GM19099 (cell line): Measurements from ENCODE around the gene NOS2.

Source experiments
- POLR2A ChIP-seq: IDR thresholded peaks from 3 replicates; pipeline ENCODE4 v1.6.1; 2011; ENCODE audit warnings: low read depth; ENCODE audit not compliant: insufficient read length; ENCODE audit errors: extremely low read depth

Gene NOS2

DNA sequence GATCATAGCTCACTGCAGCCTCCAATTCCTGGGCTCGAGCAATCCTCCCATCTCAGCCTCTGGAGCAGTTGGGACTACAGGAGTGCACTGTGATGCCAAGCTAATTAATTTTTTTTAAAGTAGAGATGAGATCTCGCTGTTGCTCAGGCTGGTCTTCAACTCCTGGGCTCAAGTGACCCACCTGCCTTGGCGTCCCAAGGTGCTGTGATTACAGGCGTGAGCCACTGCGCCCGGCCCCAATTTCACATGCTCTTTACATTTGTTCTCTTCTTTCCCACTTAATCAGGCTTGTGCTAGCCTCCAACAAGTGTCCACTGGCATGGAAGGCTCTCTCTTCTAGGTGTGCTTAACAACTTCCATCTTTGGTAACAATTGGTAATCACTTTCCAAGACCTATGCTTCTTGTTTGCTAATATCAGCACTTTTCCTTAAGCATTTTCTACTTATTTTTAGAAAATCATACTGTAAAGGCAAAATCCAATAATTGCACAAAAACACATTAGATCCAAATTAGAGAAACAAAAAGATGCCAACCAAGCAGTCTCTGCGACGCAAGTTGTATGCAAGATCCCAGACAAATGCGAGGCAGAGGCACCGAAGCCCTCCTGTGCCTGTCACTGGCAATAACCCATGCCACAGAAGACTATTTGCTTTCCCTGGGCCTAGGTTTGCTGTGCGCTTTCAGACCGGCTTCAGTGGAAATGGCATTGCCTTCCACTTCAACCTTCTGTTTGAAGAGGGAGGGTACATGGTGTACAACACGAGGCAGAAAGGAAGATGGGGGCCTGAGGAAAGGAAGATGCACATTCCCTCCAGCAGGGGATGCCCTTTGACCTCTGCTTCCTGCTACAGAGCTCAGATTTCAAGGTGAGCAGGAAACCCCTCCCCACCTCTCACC, 52.6 kb downstream of the NOS2 start:
- TF ChIP-seq POLR2A = no peak

DNA sequence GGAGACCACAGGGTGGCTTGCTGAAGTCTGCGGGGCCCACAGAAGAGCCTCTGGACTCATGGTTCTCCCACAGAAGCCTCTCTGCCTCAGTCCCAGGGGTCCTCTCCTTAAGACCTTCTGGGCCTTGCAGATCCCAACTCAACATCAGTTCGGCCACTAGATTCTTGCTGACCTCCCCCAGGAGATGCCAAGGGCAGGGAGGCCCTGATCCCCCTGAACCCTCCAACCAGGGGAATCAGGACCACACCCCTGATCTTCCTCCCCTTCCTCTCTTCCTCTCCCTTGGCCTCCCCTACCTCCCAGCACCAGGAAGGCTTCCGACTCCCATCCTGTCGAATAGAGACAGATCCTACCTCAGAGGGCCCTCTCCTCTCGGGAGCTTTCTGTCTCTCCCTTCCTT, 53.4 kb downstream of the NOS2 start:
- no peak for TF ChIP-seq POLR2A

DNA sequence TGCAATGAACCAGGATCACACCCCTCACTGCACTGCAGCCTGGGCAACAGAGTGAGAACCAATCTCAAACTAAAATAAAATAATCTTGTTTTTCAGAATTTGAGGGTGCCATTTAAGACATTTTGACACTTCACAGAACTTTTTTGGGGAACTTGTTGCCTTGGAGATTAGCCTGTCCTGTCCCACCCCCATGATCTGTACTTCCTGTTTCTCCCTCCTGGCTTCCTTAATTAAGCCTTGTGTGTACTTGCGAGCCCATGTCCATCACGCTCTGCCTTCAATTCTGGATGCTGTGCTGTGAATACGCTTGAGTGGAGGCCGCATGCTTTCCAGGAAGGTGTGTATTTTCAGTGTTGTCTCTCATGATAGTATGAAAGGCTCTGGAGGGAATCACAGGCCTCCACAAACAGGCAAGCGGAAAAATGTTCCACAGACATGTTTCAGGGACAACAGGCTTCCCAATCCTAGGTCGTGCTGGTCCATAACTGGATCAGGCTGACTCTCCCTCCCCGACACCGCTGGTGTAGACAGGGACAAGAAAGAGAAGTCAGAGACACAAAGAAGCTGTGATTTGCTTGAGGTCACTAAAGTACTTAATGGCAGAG, 56.9 kb downstream of the NOS2 start:
- no peak for TF ChIP-seq POLR2A

DNA sequence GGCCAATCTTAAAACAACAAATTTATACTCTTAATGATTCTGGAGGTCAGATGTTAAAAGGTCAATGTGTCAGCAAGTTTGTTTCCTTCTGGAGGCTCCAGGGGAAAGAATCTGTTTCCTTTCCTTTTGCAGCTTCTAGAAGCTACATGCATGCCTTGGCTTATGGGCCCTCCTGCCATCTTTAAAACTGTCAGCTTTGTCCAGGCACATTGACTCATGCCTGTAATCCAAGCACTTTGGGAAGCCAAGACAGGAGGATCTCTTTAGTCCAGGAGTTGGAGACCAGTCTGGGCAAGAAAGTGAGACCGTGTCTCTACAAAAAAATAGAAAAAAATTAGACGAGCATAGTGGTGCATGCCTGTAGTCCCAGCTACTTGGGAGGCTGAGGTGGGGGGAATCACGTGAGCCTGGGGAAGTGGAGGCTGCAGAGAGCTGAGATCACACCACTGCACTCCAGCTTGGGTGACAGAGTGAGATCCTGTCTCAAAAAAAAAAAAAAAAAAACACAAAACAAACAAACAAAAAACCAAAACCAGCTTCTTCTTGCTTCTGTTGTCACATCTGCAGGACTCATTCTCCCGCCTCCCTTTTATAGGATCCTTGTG, 58.3 kb downstream of the NOS2 start:
- TF ChIP-seq POLR2A = no peak

DNA sequence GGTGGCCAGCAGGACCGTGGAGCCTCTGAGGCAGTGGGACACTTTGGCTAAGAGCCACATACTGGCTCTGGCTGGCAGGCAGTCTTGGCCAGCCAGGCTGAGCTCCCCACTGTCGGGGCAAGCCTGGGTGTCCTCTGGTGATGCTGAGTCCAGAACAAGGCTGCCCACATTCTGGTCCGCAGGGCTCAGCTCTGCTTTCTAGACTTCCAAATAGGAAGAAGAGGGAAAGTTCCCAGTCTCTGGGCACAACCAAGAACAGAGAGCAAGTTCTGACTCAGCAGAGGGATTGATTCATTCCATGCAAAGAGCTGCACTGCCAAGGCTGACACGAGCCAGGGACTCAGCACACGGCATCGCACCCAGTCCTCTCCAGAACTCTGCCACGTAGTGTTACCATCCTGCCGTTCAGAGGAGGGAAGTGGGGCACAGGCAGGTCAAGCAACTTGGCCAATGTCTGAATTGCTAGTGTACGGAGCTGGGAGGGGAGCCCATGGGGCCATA, 58.9 kb downstream of the NOS2 start:
- no peak for TF ChIP-seq POLR2A

DNA sequence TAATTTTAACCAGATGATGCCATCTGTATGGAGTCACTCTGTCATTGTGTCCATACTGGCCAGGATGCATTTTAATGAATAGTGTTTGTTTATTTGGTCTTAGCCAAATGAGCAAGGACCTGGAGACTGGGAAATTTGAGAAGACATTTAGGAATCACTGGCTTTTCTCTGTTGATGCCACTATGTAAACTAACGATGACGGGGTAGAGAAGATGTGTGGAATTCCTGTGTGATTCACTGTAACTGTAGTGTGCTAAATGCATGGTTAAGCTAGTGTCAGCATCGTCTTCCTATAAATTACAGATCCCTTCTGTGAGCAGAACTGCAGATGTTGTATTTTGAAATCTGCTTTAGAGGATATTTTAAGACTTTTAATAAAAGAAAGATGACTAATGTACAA, 66.6 kb downstream of the NOS2 start:
- no peak for TF ChIP-seq POLR2A

DNA sequence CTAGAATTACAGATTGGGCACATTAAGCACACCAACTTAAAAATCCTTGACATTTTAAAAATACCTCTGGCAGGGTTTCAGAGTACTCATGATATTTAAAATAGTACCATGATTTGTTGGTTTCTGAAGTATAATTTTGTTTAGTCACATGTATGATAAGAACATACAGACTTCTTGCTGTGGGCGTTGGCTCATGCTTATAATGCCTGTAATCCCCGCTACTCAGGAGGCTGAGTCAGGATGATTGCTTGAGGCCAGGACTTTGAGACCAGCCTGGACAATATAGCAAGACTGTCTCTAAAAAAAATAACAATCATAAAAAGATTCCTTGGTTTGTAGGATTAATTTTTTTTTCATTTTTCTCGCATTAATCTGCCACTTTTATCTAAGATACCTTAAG, 78.5 kb downstream of the NOS2 start:
- TF ChIP-seq POLR2A = no peak
